Putamen (tissue), 1 donor: Measurements from ENCODE around the gene FAM234A.
A peak's percentile ranks its signal among the peaks of the same experiment; 100 is the strongest.
"Not testable (repeated sequence)": the region's sequence is repeated elsewhere in the genome, so short reads cannot be mapped to it uniquely, and the experiment has no call there.

ENCODE experiments used
- DNase-seq: peaks from one replicate; pipeline ENCODE4 v3.0.0-alpha.2; 2016; ENCODE audit warnings: low spot score

Gene FAM234A

DNA sequence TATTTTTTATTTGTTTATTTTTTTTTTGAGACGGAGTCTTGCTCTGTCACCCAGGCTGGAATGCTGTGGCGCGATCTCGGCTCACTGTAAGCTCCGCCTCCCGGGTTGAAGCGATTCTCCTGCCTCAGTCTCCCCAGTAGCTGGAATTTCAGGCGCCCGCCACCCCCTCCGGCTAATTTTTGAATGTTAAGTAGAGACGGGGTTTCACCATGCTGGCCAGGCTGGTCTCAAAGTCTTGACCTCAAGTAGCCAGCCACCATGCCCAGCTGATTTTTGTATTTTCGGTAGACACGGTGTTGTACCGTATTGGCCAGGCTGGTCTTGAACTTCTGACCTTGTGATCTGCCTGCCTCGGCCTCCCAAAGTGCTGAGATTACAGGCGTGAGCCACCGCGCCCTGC lies 4.3 kb upstream of the FAM234A start:
- not testable (repeated sequence) for DNase-seq

DNA sequence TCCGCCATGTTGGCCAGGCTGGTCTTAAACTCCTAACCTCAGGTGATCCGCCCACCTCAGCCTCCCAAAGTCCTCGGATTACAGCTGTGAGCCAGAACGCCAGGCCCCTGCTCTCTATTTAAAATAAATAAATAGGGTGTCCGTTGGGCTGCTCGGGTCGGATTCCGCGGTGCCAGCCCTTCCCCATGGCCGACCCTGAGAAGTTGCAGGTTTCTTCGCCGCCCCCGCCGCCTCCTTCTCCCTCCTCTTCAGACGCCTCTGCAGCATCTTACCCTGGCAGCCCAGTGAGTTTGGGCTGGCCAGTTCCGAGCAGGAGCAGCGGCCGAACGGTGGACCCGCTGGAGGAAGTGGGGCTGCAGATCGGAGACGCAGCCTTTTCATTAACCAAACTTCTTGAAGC lies 3.7 kb upstream of the FAM234A start:
- DNase-seq = no peak

DNA sequence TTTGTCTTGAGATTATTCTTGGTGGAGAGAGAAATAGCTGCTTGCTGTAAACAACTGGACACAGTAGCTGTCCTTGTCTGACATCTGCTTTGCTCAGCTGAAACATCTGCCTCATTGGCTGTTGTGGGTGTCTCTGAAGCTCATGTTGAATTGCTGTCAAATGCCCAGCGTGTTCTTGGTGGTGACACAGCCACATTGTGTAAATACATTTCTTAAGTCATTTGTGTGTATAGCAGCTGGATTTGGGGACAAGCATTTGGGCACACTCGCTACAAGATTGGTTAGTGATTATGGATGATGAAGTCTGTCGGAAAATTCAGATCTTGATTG lies 5.3 kb downstream of the FAM234A start:
- DNase-seq = peak; percentile 26

DNA sequence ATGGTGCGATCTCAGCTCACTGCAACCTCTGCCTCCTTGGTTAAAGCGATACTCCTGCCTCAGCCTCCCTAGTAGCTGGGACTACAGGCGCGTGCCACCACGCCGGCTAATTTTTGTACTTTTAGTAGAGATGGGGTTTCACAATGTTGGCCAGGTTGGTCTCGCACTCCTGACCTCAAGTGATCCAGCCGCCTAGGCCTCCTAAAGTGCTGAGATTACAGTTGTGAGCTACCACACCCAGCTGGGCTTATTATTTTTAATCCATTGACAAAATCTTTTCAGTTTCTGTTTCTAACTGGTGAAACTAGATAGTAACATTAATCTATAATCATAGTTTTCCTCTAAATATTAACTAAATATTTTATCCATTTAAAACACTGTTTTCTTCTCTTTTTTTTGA lies 5.9 kb downstream of the FAM234A start:
- DNase-seq = no peak

DNA sequence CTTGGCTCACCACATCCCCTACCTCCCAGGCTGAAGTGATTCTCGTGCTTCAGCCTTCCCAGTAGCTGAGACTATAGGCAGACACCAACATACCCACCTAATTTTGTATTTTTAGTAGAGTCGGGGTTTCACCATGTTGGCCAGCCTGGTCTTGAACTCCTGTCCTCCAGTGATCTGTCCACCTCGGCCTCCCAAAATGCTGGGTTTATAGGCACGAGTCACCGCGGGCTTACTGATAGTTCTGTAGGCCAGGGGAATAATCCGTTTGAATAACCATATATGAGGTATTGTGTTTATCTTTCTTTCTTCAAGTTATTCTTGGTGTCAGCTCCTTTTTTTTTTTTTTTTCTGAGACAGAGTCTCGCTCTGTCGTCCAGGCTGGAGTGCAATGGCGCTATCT lies 7.7 kb downstream of the FAM234A start:
- DNase-seq = no peak

DNA sequence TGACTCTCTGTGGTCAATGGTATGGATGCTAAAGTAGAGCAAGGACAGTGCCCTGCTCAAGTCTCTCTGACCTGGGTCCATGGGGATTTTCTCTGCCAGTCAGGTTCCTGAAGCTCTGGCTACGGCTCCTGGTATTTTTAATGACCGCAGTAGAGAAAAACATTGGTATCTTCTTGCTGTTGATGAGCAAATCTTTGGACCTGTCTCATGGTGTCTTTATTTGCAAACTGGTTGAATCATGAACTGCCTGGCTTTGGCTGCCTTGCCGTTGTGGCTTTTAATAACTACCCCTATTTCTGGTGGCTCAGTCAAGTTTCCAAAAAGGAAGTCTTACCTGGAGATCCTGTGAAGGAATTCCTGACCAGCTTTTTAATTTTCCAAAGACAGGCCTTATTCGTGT lies 8.7 kb downstream of the FAM234A start:
- no peak for DNase-seq

DNA sequence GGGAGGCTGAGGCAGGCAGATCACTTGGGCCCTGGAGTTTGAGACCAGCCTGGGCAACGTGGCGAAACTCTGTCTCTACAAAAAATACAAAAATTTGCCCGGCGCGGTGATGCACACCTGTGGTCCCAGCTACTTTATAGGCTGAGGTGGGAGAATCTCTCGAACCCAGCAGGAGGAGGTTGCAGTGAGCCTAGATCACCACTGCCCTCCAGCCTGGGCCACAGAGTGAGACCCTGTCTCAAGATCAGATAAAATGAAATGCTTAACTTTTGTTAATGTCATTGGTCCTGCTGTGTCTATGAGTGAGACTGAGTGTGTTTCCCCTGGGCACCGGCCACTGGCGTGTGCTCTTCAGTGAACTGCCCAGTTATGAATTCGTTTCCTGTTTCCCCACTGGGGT lies 10.5 kb downstream of the FAM234A start:
- no peak for DNase-seq

DNA sequence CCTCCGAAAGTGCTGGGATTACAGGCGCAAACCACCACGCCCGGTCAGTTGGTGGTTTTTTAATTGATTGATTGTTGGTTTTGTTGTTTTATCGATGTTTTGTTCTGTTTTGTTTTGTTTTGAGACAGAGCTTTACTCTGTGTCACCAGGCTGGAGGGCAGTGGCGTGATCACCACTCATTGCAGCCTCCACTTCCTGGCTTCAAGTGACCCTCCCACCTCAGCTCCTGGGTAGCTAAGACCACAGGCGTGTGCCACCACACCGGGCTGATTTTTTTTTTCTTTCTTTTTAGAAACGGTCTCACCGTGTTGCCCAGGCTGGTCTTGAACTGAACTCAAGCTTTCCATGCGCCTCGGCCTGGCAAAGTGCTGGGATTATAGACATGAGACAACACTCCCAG lies 12.4 kb downstream of the FAM234A start:
- no peak for DNase-seq

DNA sequence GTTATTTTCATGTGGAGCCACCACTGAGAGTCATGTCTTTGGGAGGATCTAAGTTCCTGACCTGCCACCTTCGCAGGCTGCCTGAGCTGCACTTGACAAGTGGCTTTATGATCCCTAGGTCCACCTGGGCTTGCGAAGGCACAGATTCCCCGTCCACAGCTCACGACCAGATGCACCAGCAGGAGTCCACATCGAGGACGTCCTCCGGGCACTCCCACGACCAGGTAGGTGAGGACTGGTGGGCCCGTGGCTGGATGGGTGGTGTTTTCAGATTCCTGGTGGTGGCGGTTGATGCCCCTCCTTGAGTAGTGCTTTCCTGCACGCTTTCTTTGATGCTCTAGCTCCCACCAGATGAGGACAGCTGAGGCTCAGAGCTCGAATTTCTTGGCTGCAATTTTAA lies 14.8 kb downstream of the FAM234A start:
- DNase-seq = no peak

DNA sequence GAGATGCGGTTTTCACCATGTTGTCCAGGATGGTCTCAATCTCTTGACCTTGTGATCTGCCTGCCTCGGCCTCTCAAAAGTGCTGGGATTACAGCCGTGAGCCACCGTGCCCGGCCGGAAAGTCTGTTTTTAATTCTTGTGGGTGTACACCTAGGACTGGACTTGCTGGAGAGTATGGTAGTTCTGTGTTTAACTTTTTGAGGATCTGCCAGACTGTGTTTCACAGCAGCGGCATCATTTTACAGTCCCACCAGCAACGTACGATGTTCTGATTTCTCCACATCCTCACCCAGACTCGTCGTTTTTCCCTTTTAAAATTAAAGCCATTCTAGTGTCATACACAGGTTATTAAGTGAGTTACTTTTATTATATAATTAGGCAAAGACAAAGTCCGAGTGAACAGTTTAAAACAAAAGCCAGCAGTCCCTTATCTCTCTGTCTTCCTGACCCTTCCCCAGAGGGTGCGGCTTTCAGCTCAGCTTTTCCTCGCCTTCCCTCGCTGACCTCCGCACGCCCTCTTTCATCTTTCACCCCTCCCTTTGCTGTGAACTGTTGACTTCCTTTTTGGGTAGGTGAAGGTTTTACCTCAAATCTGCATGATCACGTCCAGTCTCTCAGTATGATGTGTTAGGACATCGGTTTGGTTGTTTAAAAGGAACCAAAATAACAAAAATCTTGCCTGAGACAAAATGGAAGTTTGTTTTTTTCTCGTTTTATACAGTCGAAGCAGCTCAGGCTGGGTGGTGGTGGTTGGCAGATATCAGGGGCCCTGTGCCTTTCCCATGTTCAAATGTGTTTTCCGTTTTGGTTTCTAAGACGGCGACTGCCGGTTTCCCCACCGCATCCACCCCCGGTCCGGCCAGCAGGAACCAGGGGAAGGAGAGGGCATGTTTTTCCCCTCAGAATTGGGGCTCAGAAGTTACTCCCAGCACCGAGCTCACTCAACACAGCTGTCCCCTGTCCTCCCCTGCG lies 18.0 kb downstream of the FAM234A start:
- no peak for DNase-seq

DNA sequence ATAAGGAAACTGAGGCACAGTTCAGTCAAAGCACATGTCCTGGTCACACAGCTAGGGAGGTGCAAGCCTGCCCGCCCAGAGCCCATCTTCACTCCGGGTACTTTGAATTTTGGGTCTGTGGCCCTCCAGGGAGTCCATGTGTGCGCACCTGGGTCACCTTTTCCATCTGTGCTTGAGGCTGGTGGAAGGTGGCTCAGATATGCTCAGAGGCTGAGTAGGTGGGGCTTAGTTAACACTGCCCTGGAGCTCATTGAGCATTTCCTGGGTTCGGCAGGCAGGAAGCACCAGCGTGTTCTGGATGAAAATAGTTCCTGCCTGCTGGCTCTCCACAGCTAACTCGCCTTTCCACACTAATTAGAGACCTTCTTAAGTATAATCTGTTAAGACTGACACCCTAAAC lies 19.2 kb downstream of the FAM234A start:
- DNase-seq = no peak

DNA sequence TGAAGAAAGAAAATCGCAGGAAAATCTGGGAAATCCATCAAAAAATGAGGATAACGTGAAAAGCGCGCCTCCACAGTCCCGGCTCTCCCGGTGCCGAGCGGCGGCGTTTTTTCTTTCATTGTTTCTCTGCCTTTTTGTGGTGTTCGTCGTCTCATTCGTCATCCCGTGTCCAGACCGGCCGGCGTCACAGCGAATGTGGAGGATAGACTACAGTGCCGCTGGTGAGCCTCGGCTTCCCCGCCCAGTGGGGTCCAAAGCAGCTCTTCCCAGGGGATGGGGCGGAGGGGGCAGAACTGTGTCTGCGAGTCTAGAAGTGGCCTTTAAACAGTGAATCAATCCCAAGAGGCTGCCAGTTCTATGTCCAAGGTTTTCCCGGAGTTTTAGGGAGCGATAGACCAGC lies 19.8 kb downstream of the FAM234A start:
- DNase-seq = no peak

DNA sequence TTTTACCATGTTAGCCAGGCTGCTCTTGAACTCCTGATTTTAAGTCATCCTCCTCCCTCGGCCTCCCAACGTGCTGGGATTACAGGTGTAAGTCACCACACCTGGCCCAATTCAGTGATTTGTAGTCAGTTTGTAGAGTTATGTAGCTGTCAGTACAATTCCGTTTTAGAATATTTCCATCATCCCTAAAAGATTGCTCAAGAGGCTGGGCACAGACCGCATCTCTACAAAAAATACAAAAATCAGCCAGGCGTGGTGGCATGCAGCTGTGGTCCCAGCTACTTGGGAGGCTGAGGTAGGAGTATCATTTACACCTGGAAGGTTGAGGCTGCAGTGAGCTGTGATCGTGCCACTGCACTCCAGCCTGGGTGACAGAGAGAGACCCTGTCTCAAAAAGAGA lies 20.6 kb downstream of the FAM234A start:
- no peak for DNase-seq

DNA sequence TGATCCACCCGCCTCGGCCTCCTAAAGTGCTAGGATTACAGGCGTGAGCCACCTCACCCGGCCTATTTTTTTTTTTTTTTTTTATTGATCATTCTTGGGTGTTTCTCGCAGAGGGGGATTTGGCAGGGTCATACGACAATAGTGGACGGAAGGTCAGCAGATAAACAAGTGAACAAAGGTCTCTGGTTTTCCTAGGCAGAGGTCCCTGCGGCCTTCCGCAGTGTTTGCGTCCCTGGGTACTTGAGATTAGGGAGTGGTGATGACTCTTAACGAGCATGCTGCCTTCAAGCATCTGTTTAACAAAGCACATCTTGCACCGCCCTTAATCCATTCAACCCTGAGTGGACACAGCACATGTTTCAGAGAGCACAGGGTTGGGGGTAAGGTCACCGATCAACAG lies 23.5 kb downstream of the FAM234A start:
- not testable (repeated sequence) for DNase-seq

DNA sequence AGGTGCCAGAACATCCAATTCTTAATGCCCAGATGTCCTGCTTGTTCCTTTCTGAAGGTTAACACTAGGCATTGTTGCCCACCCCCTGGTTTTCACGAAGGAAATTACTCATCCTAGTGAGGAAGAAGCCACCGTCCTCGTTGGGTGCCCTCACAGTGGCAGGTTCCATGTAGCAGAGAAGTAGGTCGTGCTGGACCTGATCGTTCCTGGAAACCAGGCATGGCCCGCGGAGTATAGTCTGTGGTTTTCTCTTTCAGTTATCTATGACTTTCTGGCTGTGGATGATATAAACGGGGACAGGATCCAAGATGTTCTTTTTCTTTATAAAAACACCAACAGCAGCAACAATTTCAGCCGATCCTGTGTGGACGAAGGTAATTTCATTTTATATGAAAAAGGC lies 24.6 kb downstream of the FAM234A start:
- DNase-seq = no peak

DNA sequence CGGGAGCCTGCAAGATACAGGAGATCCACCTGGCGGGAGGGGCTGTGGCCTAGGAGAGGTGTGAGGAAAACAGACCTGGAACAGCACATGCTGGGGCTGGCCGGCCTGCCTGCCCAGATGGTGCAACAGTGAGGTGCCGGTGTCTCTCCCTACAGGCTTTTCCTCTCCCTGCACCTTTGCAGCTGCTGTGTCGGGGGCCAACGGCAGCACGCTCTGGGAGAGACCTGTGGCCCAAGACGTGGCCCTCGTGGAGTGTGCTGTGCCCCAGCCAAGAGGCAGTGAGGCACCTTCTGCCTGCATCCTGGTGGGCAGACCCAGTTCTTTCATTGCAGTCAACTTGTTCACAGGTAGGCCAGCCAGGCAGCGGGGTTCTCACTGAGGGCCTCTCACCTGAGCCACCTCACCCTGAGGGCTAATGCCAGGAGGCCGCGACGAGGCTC lies 25.2 kb downstream of the FAM234A start:
- DNase-seq = no peak

DNA sequence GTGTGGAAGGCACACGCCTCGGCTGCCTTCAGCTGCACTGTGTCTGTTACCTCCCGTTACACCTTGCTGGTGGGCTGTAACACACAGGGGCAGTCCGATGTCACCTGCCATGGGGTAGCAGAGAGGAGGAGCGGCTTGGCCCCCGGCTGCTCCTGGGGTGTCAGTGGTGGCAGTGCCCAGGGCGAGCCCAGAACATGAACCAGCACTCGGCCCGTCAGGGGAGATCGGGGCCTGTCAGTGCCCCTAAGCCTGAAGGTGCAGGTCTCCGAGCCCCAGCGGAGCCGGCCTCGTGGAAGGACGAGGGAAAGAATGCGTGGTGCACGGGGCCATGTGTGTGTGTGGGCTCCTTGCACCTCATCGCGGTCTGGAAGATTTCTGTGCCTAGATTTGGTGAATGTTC lies 25.7 kb downstream of the FAM234A start:
- DNase-seq = no peak

DNA sequence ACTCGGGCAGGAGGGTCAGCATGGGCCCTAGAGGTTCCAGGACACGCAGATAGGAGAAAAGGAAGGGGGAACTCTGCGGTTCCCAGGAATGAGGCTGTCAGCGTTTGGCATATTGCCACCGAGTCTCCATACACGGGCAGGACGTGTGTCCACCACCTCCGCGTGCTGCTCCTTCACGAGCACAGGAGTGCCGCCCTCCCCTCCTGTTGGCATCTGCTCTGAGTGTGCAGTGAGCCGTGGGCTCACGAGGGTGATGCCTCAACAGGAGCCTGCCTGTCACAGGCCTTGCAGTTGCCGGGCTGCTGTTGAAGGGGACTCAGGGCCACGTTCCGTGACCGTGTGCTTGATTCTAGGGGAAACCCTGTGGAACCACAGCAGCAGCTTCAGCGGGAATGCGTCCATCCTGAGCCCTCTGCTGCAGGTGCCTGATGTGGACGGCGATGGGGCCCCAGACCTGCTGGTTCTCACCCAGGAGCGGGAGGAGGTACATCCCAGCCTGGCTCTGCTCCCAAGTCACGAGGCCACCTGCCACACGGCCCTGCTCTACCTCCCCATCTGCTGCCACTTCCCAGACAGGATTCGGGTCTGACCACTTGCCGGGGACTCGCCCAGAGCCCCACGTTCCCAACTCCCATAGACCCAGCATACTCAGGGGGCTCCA lies 26.5 kb downstream of the FAM234A start:
- no peak for DNase-seq

DNA sequence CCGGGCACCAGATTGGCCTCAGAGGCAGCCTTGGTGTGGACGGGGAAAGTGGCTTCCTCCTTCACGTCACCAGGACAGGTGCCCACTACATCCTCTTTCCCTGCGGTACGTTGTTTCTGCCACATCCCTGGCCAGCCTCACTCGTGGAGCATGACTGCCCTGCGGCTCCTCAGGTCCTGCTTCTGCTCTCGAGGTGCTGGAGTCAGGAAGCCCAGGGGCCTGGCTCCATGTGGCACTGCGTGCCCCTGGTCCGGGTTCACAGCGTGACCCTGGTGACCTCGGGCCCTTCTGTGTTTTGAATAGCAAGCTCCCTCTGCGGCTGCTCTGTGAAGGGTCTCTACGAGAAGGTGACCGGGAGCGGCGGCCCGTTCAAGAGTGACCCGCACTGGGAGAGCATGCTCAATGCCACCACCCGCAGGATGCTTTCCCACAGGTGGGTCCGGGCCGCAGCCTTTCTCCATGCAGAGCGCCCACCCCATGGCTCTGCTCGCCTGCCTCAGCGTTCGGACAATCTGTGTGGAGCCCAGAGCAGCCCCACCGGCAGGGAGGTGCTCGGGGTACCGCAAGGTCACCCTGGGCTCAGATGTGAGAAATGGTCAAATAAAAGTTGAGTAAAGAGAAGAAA lies 27.6 kb downstream of the FAM234A start:
- no peak for DNase-seq

DNA sequence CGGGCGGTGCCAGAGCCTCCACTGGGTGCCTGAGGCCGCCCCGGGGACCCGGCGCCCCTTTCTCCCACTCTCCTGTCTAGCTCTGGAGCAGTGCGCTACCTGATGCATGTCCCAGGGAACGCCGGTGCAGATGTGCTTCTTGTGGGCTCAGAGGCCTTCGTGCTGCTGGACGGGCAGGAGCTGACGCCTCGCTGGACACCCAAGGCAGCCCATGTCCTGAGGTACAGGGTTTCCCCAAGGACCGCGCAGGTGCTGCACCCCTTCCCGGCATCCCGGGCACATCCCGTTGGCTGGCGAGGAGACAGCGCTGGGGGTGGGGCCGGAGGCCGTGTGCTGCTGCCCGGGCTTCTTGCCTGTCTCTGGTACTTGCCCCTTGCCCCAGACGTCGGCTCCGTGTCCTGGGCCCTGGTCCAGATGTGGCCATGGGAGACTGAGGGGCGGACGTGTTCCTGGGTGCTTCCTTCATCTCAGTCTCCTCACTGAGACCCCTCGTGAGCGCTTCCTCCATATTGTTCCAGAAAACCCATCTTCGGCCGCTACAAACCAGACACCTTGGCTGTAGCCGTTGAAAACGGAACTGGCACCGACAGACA lies 28.7 kb downstream of the FAM234A start:
- no peak for DNase-seq

DNA sequence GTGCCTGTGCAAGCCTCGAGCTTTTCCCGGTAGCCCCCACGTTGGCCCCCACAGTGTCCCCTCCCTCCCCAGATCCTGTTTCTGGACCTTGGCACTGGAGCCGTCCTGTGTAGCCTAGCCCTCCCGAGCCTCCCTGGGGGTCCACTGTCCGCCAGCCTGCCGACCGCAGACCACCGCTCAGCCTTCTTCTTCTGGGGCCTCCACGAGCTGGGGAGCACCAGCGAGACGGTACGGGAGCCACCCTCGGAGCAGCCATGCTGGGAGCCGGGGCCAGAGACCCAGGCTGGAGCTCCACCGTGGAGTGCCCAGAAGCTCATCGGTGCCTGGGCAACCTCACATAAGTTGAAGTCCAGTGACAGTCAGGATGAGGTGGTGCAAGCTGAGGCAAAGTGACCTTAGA lies 29.3 kb downstream of the FAM234A start:
- DNase-seq = no peak

DNA sequence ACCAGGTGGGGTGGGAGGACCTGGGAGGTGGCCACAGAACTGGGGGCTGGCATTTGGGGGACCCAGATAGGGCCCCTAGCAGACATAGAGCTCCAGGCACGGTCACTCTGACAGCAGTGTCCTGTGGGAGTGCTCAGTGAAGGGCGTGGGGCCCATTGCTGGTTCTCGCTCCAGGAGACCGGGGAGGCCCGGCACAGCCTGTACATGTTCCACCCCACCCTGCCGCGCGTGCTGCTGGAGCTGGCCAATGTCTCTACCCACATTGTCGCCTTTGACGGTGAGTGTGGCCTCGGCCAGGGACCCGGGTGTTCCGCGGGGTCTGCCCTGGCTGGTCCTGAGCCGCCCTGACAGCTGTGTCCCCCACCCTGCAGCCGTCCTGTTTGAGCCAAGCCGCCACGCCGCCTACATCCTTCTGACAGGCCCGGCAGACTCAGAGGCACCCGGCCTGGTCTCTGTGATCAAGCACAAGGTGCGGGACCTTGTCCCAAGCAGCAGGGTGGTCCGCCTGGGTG lies 29.9 kb downstream of the FAM234A start:
- DNase-seq = no peak
